Measurements from ENCODE around the gene RBM4B. TPM values are rescaled to one million over a fixed set of nuclear protein-coding genes. Genes with fewer than 3 reads are reported as not detected.

RBM4B gene
- total and polyA plus RNA-seq, 2 of the 13 experiments (the other 11 are each of a cell fraction or from before 2014, with no cell fraction given): 25.8 to 32.4 TPM

- no peak; the same call in 1 of the 2 replicates for TF ChIP-seq PBX3 (CRISPR knock-in tag; IDR thresholded peaks at IDR 0.05; ENCODE audit: borderline replicate concordance)
- TF ChIP-seq ZNF205 (CRISPR knock-in tag; IDR thresholded peaks at IDR 0.05): peak; percentile 59
- no peak for TF ChIP-seq KLF9 (CRISPR knock-in tag; IDR thresholded peaks at IDR 0.05; ENCODE audit: low read depth)
- TF ChIP-seq PAWR (CRISPR knock-in tag; IDR thresholded peaks at IDR 0.05; ENCODE audit: borderline replicate concordance): no peak
- peak; percentile 14; the same call in 1 of the 2 replicates for TF ChIP-seq POGK (CRISPR knock-in tag; conservative IDR thresholded peaks at IDR 0.05)
- no peak for TF ChIP-seq TCF7 (IDR thresholded peaks at IDR 0.05; ENCODE audit: low read depth)
- no peak for TF ChIP-seq ZNF382 (CRISPR knock-in tag; IDR thresholded peaks at IDR 0.05; ENCODE audit: borderline replicate concordance)
- TF ChIP-seq ZIK1 (CRISPR knock-in tag; IDR thresholded peaks at IDR 0.05; ENCODE audit: borderline replicate concordance, low read depth): no peak; the same call in 1 of the 2 replicates
- no peak for TF ChIP-seq ZNF652 (CRISPR knock-in tag; IDR thresholded peaks at IDR 0.05; ENCODE audit: borderline replicate concordance, low read depth)
- no peak for TF ChIP-seq SNRNP70 (IDR thresholded peaks at IDR 0.05; ENCODE audit: low read depth, low read length)
- TF ChIP-seq BCLAF1 (IDR thresholded peaks at IDR 0.05): no peak
- no peak for TF ChIP-seq TBX3 (IDR thresholded peaks at IDR 0.05; ENCODE audit: borderline replicate concordance)
- no peak; the same call in 1 of the 2 replicates for TF ChIP-seq ZNF703 (CRISPR knock-in tag; IDR thresholded peaks at IDR 0.05; ENCODE audit: borderline replicate concordance)
- peak; percentile 54; the same call in 1 of the 2 replicates for TF ChIP-seq HBP1 (CRISPR knock-in tag; IDR thresholded peaks at IDR 0.05; ENCODE audit: low read depth)
- no peak for TF ChIP-seq ZBTB21 (CRISPR knock-in tag; IDR thresholded peaks at IDR 0.05)
- TF ChIP-seq ZNF207 (IDR thresholded peaks at IDR 0.05; ENCODE audit: borderline replicate concordance): no peak
- peak; percentile 57; the same call in 1 of the 2 replicates for TF ChIP-seq SAFB2 (CRISPR knock-in tag; IDR thresholded peaks at IDR 0.05; ENCODE audit: borderline replicate concordance, low read depth)
- TF ChIP-seq TEAD2 (CRISPR knock-in tag; IDR thresholded peaks at IDR 0.05): no peak; the same call in 1 of the 2 replicates
Measured at GRCh38 chr11:66638177-66639065, 39.3 kb downstream of the RBM4B start, which contains the start of gene RBM4 (continued).

Measured in HepG2 (cell line).